GM10266 (cell line): ENCODE measurements around the gene RAB36.

Experiments
- DNase-seq: peaks from one replicate; pipeline ENCODE4 v3.0.0; 2012; ENCODE audit errors: extremely low spot score
- CTCF ChIP-seq: IDR thresholded peaks from 2 replicates; pipeline ENCODE4 v1.5.1; 2012; ENCODE audit warnings: mild to moderate bottlenecking, low read depth; ENCODE audit not compliant: control insufficient read depth, insufficient read depth; ENCODE audit errors: missing control alignments

The RAB36 gene

GRCh38 chr22:23122992-23123803 is 22.1 kb upstream of the RAB36 start:
- TF ChIP-seq CTCF, result no peak
- no peak for DNase-seq

- TF ChIP-seq CTCF, result no peak
Observed at GRCh38 chr22:23123804-23124254, 21.4 kb upstream of the RAB36 start.

GRCh38 chr22:23124611-23125511 is 20.4 kb upstream of the RAB36 start:
- no peak for TF ChIP-seq CTCF
- DNase-seq, result no peak

More at GRCh38 chr22:23123804-23124254, 21.4 kb upstream of the RAB36 start:
- no peak for DNase-seq

- no peak for TF ChIP-seq CTCF
- no peak for DNase-seq
Observed at GRCh38 chr22:23125512-23126103, 19.7 kb upstream of the RAB36 start.

GRCh38 chr22:23126165-23127054 is 18.9 kb upstream of the RAB36 start:
- no peak for DNase-seq
- TF ChIP-seq CTCF, result no peak

GRCh38 chr22:23127055-23127756 is 18.1 kb upstream of the RAB36 start:
- no peak for TF ChIP-seq CTCF
- DNase-seq, result no peak
